ENCODE results near the gene RAB31. TPM values are rescaled to one million over a fixed set of nuclear protein-coding genes. Genes with fewer than 3 reads are reported as not detected.
"Not testable (repeated sequence)": the region's sequence is repeated elsewhere in the genome, so short reads cannot be mapped to it uniquely, and the experiment has no call there.

The RAB31 gene
- total RNA-seq, 1 experiment from 2014 or later = 6.1 TPM

GRCh38 chr18:9887992-9888391 is 179.9 kb downstream of the RAB31 start:
- peaks cover 5% of the 10 kb centered on the region for H3K4me1 ChIP-seq (ENCODE audit: insufficient read depth, low read length, poor library complexity, severe bottlenecking)
- CTCF ChIA-PET = no interaction called here
- H3K9me3 ChIP-seq (ENCODE audit: low read depth, low read length, poor library complexity, severe bottlenecking) = no peaks in the 10 kb centered on the region
- intact Hi-C loops (cut with micrococcal nuclease; ENCODE audit: unreplicated experiment) = no loop called here
- TF ChIP-seq EZH2 (IDR thresholded peaks at IDR 0.05; ENCODE audit: borderline replicate concordance, low read depth, low read length, poor library complexity, severe bottlenecking) (no peak), CTCF (conservative IDR thresholded peaks at IDR 0.05; ENCODE audit: low read depth, low read length) (no peak)
- H3K27me3 ChIP-seq (replicated peaks; ENCODE audit: insufficient read depth, low read depth, low read length, poor library complexity) = no peaks in the 10 kb centered on the region
- BruUV-seq (replicated peaks) = no TSS peak
- no peak overlapping the region for H3K4me3 ChIP-seq (ENCODE audit: low read depth, low read length, poor library complexity, severe bottlenecking)
- POLR2A ChIA-PET (ENCODE audit: low non-redundant PET) = no interaction called here
- H3K36me3 ChIP-seq (ENCODE audit: insufficient read depth, low read length, poor library complexity, severe bottlenecking) = no peaks in the 10 kb centered on the region
- no peak for DNase-seq (ENCODE audit: low spot score)
- no peak overlapping the region for H3K27ac ChIP-seq (ENCODE audit: low read depth, low read length, poor library complexity, severe bottlenecking)

- Histone ChIP-seq H3K9me3 (ENCODE audit: low read depth, low read length, poor library complexity, severe bottlenecking) (no peaks in the 10 kb centered on the region), H3K4me3 (ENCODE audit: low read depth, low read length, poor library complexity, severe bottlenecking) (no peak overlapping the region), H3K27me3 (replicated peaks; ENCODE audit: insufficient read depth, low read depth, low read length, poor library complexity) (no peaks in the 10 kb centered on the region), H3K36me3 (ENCODE audit: insufficient read depth, low read length, poor library complexity, severe bottlenecking) (no peaks in the 10 kb centered on the region), H3K27ac (ENCODE audit: low read depth, low read length, poor library complexity, severe bottlenecking) (no peak overlapping the region), H3K4me1 (ENCODE audit: insufficient read depth, low read length, poor library complexity, severe bottlenecking) (peaks cover 5% of the 10 kb centered on the region)
- CTCF ChIA-PET = no interaction called here
- no peak for TF ChIP-seq CTCF (conservative IDR thresholded peaks at IDR 0.05; ENCODE audit: low read depth, low read length)
- no peak for TF ChIP-seq EZH2 (IDR thresholded peaks at IDR 0.05; ENCODE audit: borderline replicate concordance, low read depth, low read length, poor library complexity, severe bottlenecking)
- intact Hi-C loops (cut with micrococcal nuclease; ENCODE audit: unreplicated experiment) = no loop called here
- no peak for DNase-seq (ENCODE audit: low spot score)
- no TSS peak for BruUV-seq (replicated peaks)
- POLR2A ChIA-PET (ENCODE audit: low non-redundant PET) = no interaction called here
These were observed 182.1 kb downstream of the RAB31 start for GRCh38 chr18:9890196-9890595.

GRCh38 chr18:9890957-9891356 is 182.9 kb downstream of the RAB31 start:
- Histone ChIP-seq H3K36me3 (ENCODE audit: insufficient read depth, low read length, poor library complexity, severe bottlenecking) (no peaks in the 10 kb centered on the region), H3K9me3 (ENCODE audit: low read depth, low read length, poor library complexity, severe bottlenecking) (no peaks in the 10 kb centered on the region), H3K27ac (ENCODE audit: low read depth, low read length, poor library complexity, severe bottlenecking) (no peak overlapping the region), H3K27me3 (replicated peaks; ENCODE audit: insufficient read depth, low read depth, low read length, poor library complexity) (no peaks in the 10 kb centered on the region), H3K4me3 (ENCODE audit: low read depth, low read length, poor library complexity, severe bottlenecking) (no peak overlapping the region), H3K4me1 (ENCODE audit: insufficient read depth, low read length, poor library complexity, severe bottlenecking) (peaks cover 5% of the 10 kb centered on the region)
- no TSS peak for BruUV-seq (replicated peaks)
- ChIA-PET POLR2A (ENCODE audit: low non-redundant PET) (no interaction called here), CTCF (no interaction called here)
- no peak for DNase-seq (ENCODE audit: low spot score)
- TF ChIP-seq CTCF (conservative IDR thresholded peaks at IDR 0.05; ENCODE audit: low read depth, low read length) (no peak), EZH2 (IDR thresholded peaks at IDR 0.05; ENCODE audit: borderline replicate concordance, low read depth, low read length, poor library complexity, severe bottlenecking) (no peak)
- intact Hi-C loops (cut with micrococcal nuclease; ENCODE audit: unreplicated experiment) = no loop called here

GRCh38 chr18:9891515-9891914 is 183.4 kb downstream of the RAB31 start:
- H3K27ac ChIP-seq (ENCODE audit: low read depth, low read length, poor library complexity, severe bottlenecking); BruUV-seq (replicated peaks); H3K36me3 ChIP-seq (ENCODE audit: insufficient read depth, low read length, poor library complexity, severe bottlenecking); H3K27me3 ChIP-seq (replicated peaks; ENCODE audit: insufficient read depth, low read depth, low read length, poor library complexity); DNase-seq (ENCODE audit: low spot score); CTCF ChIA-PET; intact Hi-C loops (cut with micrococcal nuclease; ENCODE audit: unreplicated experiment); H3K9me3 ChIP-seq (ENCODE audit: low read depth, low read length, poor library complexity, severe bottlenecking); POLR2A ChIA-PET (ENCODE audit: low non-redundant PET); H3K4me1 ChIP-seq (ENCODE audit: insufficient read depth, low read length, poor library complexity, severe bottlenecking); H3K4me3 ChIP-seq (ENCODE audit: low read depth, low read length, poor library complexity, severe bottlenecking): not testable (repeated sequence)
